ENCODE results near the gene SPPL2A. TPM values are rescaled to one million over a fixed set of nuclear protein-coding genes. Genes with fewer than 3 reads are reported as not detected.

Gene SPPL2A
- total RNA-seq, 1 experiment from 2014 or later: 38.6 TPM

- Mint-ChIP-seq H3K9me3 (peaks cover 16% of the 10 kb centered on the region), H3K4me1 (no peaks in the 10 kb centered on the region), H3K36me3 (peaks cover 45% of the 10 kb centered on the region), H3K27me3 (ENCODE audit: low read depth) (no peaks in the 10 kb centered on the region), H3K4me3 (no peak overlapping the region), H3K27ac (no peak overlapping the region)
- no peak for DNase-seq (ENCODE audit: low spot score)
- no peak for ATAC-seq
- ChIA-PET CTCF (interaction anchor here (3.1 kb wide), 1 partner anchor 10 kb away, joined by 8 read pairs; no protein-coding TSS in a partner anchor), POLR2A (no interaction called here)
- TF ChIP-seq ATF2 (CRISPR knock-in tag; IDR thresholded peaks at IDR 0.05; ENCODE audit: borderline replicate concordance, low read depth): no peak
- no peak for TF ChIP-seq MLX (CRISPR knock-in tag; IDR thresholded peaks at IDR 0.05)
- no peak for TF ChIP-seq ZNF138 (CRISPR knock-in tag; conservative IDR thresholded peaks at IDR 0.05)
- TF ChIP-seq E2F1 (CRISPR knock-in tag; IDR thresholded peaks at IDR 0.05): no peak
- TF ChIP-seq AFF4 (CRISPR knock-in tag; IDR thresholded peaks at IDR 0.05; ENCODE audit: borderline replicate concordance): no peak
- no peak for TF ChIP-seq NR2C2 (CRISPR knock-in tag; IDR thresholded peaks at IDR 0.05)
- TF ChIP-seq CBFB (CRISPR knock-in tag; IDR thresholded peaks at IDR 0.05; ENCODE audit: low read depth): no peak
- no peak for TF ChIP-seq NR1H2 (CRISPR knock-in tag; IDR thresholded peaks at IDR 0.05)
- no peak for TF ChIP-seq E2F5 (CRISPR knock-in tag; IDR thresholded peaks at IDR 0.05)
- TF ChIP-seq ATF3 (CRISPR knock-in tag; conservative IDR thresholded peaks at IDR 0.05): no peak
- no peak for TF ChIP-seq FOXJ3 (CRISPR knock-in tag; IDR thresholded peaks at IDR 0.05; ENCODE audit: borderline replicate concordance)
- no peak for TF ChIP-seq AR (CRISPR knock-in tag; IDR thresholded peaks at IDR 0.05)
- no peak for TF ChIP-seq TCF7 (CRISPR knock-in tag; IDR thresholded peaks at IDR 0.05; ENCODE audit: low read depth)
- no peak for TF ChIP-seq ATF1 (CRISPR knock-in tag; IDR thresholded peaks at IDR 0.05)
- no peak for TF ChIP-seq CTCF (IDR thresholded peaks at IDR 0.05)
Measured at GRCh38 chr15:50665938-50666337, 99.6 kb downstream of the SPPL2A start.

All from WTC11 (cell line).